AG10803 (cell line): Measurements from ENCODE around the gene RGS6.

Experiments used
- DNase-seq: peaks from one replicate; pipeline ENCODE4 v3.0.0; 2010; ENCODE audit warnings: low read depth
- H3K4me3 ChIP-seq: 2 replicates; pipeline ENCODE4 v1.5.1; 2011; ENCODE audit warnings: mild to moderate bottlenecking, low read length, control low read depth
- CTCF ChIP-seq: conservative IDR thresholded peaks from 2 replicates; pipeline ENCODE4 v1.5.1; 2011; ENCODE audit warnings: mild to moderate bottlenecking, low read length, control low read depth, inconsistent platforms

Gene RGS6

DNA sequence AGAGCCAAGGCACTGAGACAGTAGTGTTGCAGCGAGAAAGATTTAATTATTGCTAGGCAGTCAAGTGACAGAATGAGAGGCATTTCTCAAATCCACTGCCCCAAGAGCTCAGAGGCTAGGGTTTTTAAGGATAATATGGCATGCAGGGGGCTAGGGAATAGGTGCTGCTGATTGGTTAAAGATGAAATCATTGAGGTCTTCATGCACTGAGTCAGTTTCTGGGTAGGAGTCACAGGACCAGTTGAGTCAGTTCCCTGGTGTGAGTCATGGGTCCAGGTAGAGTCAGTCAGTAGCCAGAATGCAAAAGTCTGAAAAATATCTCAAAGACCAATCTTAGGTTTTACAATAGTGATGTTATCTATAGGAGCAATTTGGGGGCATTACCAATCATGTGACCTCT is 323.8 kb downstream of the RGS6 start:
- DNase-seq: no peak
- no peak for TF ChIP-seq CTCF
- H3K4me3 ChIP-seq: no peak overlapping the region

- no peak for DNase-seq
- no peak for TF ChIP-seq CTCF
- H3K4me3 ChIP-seq: no peak overlapping the region
Observed at GRCh38 chr14:72261068-72261467, 328.8 kb downstream of the RGS6 start.

DNA sequence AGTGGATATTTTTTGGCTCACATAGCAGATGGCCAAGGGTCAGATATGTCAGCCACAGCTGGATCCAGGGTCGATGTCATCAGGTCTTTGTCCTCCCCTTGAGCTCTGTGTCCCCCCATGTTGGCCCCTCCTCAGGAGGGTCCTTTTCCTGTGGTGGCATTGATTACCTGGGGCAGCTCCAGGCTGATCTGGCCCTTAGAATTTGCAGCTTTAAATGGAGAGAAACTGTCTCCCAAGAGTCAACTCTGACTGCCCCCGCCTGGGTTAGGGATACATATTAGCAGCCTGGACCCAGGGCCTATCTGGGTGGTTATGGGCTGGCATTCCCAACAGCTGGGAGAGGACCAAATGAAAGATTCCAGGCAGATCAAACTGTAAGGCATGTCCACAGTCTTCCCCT is 330.5 kb downstream of the RGS6 start:
- TF ChIP-seq CTCF: no peak
- DNase-seq: no peak
- H3K4me3 ChIP-seq: no peak overlapping the region

DNA sequence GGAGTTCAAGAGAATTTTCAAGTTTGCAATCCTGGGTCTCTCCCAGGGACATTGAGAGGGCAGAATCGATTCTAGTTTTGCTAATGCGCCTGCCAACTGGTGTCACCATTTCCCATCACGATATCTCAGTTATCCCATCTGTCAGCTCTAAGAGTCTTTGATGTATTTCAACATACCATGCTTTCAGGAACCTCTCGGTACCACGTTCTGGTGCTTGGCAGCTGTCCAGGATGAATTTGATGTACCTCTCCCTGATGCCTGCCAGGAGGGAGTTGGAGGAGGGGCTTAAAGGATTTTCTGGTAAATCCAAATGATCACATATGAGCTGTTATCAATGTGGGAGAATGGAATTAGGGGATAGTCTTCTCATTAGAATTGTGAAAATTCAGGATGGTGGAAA is 332.5 kb downstream of the RGS6 start:
- DNase-seq: no peak
- H3K4me3 ChIP-seq: no peak overlapping the region
- no peak for TF ChIP-seq CTCF

DNA sequence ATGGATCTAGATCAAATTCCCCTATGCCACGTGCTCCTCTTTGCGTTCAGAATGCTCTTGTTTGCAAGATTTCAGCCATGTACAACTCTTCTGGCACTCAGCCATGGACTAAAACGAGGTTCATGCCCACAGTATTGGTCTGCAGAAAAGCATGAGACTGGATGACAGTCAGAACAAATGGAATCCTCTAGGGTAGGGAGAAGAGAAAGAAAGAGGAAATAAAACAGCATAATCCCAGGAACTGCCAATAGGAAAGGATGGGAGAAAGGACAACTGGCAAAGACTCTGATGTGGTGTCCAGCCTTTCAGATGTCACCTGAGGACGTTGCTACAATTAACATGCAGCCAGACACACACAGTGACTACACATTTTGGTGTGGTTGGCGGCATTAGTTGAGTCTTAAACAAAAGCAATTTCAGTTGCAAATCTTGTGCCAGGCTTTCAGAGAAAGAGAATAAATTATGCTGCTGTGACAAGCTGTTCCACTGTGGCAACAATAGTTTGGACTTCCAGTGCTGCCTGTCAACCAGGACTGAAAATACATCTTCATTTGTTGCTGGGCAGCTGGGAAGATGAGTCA is 338.0 kb downstream of the RGS6 start:
- no peak for TF ChIP-seq CTCF
- H3K4me3 ChIP-seq: no peak overlapping the region
- DNase-seq: no peak

DNA sequence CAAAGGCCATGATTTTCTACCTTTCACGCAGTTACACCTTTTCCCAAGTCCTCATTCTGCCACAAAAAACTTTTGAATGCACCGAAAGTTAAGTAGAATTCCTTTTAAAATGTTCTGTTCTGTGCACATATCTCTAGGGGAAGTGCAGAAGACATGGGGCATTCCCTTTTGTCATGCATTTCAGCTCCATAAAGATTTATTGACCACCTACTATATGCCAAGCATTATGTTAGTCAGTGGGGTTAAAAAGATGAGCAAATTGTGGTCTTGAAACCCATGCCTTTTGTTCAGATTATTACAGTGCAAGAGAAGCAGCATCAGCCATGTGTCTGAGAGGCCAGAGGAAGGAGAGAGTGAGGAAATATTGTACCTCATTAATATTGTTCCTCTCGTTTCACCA is 338.5 kb downstream of the RGS6 start:
- DNase-seq: no peak
- H3K4me3 ChIP-seq: no peak overlapping the region
- no peak for TF ChIP-seq CTCF

DNA sequence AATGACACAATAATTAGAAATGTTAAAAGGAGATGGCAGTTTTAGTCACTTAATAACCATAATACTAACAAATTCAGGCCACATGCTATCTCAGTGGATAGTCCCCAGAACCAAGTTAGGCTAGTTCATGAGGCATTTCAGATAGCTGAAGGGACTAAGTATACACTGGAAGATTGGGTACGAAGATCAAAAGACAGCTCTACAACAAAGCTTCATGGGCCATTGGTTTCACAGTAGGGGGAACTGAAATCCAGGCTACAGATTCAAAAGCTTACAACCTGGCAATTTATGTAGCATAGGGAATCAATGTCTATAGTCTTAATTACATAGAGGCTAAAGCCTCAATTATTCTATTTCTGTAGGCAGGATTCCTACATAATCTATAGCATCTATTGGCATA is 343.0 kb downstream of the RGS6 start:
- TF ChIP-seq CTCF: no peak
- no peak for DNase-seq
- no peak overlapping the region for H3K4me3 ChIP-seq
